Pancreas (tissue), 10 donors: ENCODE results near the gene HOMER1. TPM values are rescaled to one million over a fixed set of nuclear protein-coding genes. Genes with fewer than 3 reads are reported as not detected.

Experiments
- ATAC-seq, 4 donors: fragments of 200-7000 bp; cut with Tn5 transposase; one replicate each; pipeline versions ENCODE4 v1.8.0 to v1.9.1; 2020; ENCODE audit warnings: mild to moderate bottlenecking in 4 of 4, moderate library complexity in 4 of 4
- DNase-seq, 6 donors: peaks; one replicate each; pipeline ENCODE4 v3.0.0-alpha.2; 2020
- FAIRE-seq: peaks from 2 replicates; lab custom pipeline; 2012; peaks lifted over from hg19 to GRCh38; lab: Jason Lieb, UNC
- H3K27ac ChIP-seq, 4 donors: fragments of 200-600 bp; sonication (generic); 1 replicate in 3 of 4; 2 replicates in 1 of 4; pipeline versions ENCODE4 v1.5.0 to v1.8.0; 2020
- H3K27me3 ChIP-seq, 4 donors: fragments of 200-600 bp; one replicate each; pipeline ENCODE4 v1.8.0; 2021
- H3K36me3 ChIP-seq, 3 donors: fragments of 200-600 bp; sonication (generic) in 1 of 3; one replicate each; pipeline versions ENCODE4 v1.5.0 to v1.8.0; 2020 to 2021
- H3K4me1 ChIP-seq, 3 donors: fragments of 200-600 bp; one replicate each; pipeline ENCODE4 v1.8.0; 2021
- H3K4me3 ChIP-seq, 4 donors: fragments of 200-600 bp; sonication (generic) in 2 of 4; one replicate each; pipeline versions ENCODE4 v1.5.0 to v1.8.0; 2020 to 2021
- H3K9me3 ChIP-seq, 4 donors: fragments of 200-600 bp; one replicate each; pipeline ENCODE4 v1.8.0; 2021
- CTCF ChIP-seq, 4 donors: fragments of 200-600 bp; sonication (generic) in 3 of 4; IDR thresholded peaks; one replicate each; pipeline versions ENCODE4 v1.5.0 to v1.8.0; 2021; ENCODE audit warnings: antibody characterized with exemption in 4 of 4
- whole genome bisulfite sequencing, 2 donors: extraction: QIAGEN DNeasy Blood & Tissue Kit; methylation state at CpG; one replicate each; pipeline ENCODE4 v1.1.7; 2013; 5-methylcytosine and 5-hydroxymethylcytosine counted together
- intact Hi-C, 3 donors: fragments of 100-400 bp; cut with DNase I; formaldehyde crosslinking; loops; one replicate each; pipeline versions ENCODE4 v1.11.1 to v1.14.2; 2022
- polyA plus RNA-seq, 2 donors: library from polyadenylated mRNA; stranded (reverse); fragments of 200-250 nt; gene quantifications; one replicate each; pipeline ENCODE4 v1.2.3, GENCODE V29; 2013
- total RNA-seq, 6 donors: library from RNA; stranded (reverse); fragmentation: NEBNext Ultra II Directional in 4 of 6; extraction: Animal tissue kit (Norgen Biotek cat#: 25700) in 4 of 6; gene quantifications; one replicate each; pipeline versions ENCODE4 v1.2.1 to v1.2.4, GENCODE V29; 2021 to 2023
- donor health status: healthy with polysubstance abuse.
- donor health status: DM: no; HTN: no; CAD: no; lungs with moderate emphysema.
- donor health status: DM: no; HTN: no; CAD: no.
- donor health status: control.
- donor health status: control.
- donor health status: Bipolar disorder and iron deficiency.
- donor health status: DM: yes; HTN: yes; CAD: no.
- donor health status: DM: no; HTN: no; CAD: no.
- donor health status: DM: no; HTN: no; CAD: no.
- donor health status: DM: yes; HTN: yes; CAD: no.

HOMER1 gene
- total and polyA plus RNA-seq, 8 donors: 0.56 to 3.6 (median 1.3) TPM

GRCh38 chr5:79507251-79508205 is 6.4 kb downstream of the HOMER1 start:
- WGBS, 2 donors: 69 to 78% methylated on average over 6 of the region's 6 CpGs
- H3K4me3 ChIP-seq: no peak overlapping the region
- no peak for TF ChIP-seq CTCF (IDR thresholded peaks at IDR 0.05)
- FAIRE-seq (no peak), ATAC-seq (no peak), DNase-seq (no peak)
- no peaks in the 10 kb centered on the region for H3K27me3 ChIP-seq
- H3K36me3 ChIP-seq: no peaks in the 10 kb centered on the region
- intact Hi-C loops: no loop called here
- H3K9me3 ChIP-seq: no peaks in the 10 kb centered on the region
- H3K27ac ChIP-seq: no peak overlapping the region
- peaks cover 0 to 9% (median 0%) of the 10 kb centered on the region in 3 donors for H3K4me1 ChIP-seq

GRCh38 chr5:79505138-79505537 is 8.8 kb downstream of the HOMER1 start:
- intact Hi-C loops: no loop called here

GRCh38 chr5:79503794-79504495 is 10.0 kb downstream of the HOMER1 start:
- H3K27ac ChIP-seq: no peak overlapping the region

More at GRCh38 chr5:79505138-79505537, 8.8 kb downstream of the HOMER1 start:
- 100% methylated on average over 1 of the region's 1 CpG for WGBS, 2 donors
- Histone ChIP-seq H3K4me3 (no peak overlapping the region), H3K27me3 (no peaks in the 10 kb centered on the region), H3K4me1 (no peaks in the 10 kb centered on the region), H3K27ac (no peak overlapping the region), H3K36me3 (no peaks in the 10 kb centered on the region), H3K9me3 (no peaks in the 10 kb centered on the region)
- TF ChIP-seq CTCF (IDR thresholded peaks at IDR 0.05): no peak
- no peak for ATAC-seq
- FAIRE-seq: no peak
- no peak for DNase-seq

GRCh38 chr5:79499640-79500273 is 14.2 kb downstream of the HOMER1 start:
- no peak for FAIRE-seq
- Histone ChIP-seq H3K27ac (no peak overlapping the region), H3K4me3 (no peak overlapping the region), H3K9me3 (no peaks in the 10 kb centered on the region), H3K36me3 (no peaks in the 10 kb centered on the region), H3K27me3 (no peaks in the 10 kb centered on the region), H3K4me1 (peaks cover 0 to 11% (median 0%) of the 10 kb centered on the region in 3 donors)
- intact Hi-C loops: no loop called here
- DNase-seq: no peak
- no peak for TF ChIP-seq CTCF (IDR thresholded peaks at IDR 0.05)
- WGBS, 2 donors: 84 to 88% methylated on average over 4 of the region's 4 CpGs
- no peak for ATAC-seq

More at GRCh38 chr5:79503794-79504495, 10.0 kb downstream of the HOMER1 start:
- Histone ChIP-seq H3K27me3 (no peaks in the 10 kb centered on the region), H3K4me1 (no peaks in the 10 kb centered on the region), H3K9me3 (no peaks in the 10 kb centered on the region), H3K36me3 (no peaks in the 10 kb centered on the region), H3K4me3 (no peak overlapping the region)
- WGBS, 2 donors: 68 to 80% methylated on average over 3 of the region's 3 CpGs
- ATAC-seq: no peak
- DNase-seq: no peak
- no peak for TF ChIP-seq CTCF (IDR thresholded peaks at IDR 0.05)
- FAIRE-seq: no peak
- intact Hi-C loops: no loop called here
